Kidney epithelial cell (primary cell): ENCODE measurements around the gene ZNF362. TPM values are rescaled to one million over a fixed set of nuclear protein-coding genes. Genes with fewer than 3 reads are reported as not detected.

Experiments used
- DNase-seq: peaks from one replicate; pipeline ENCODE4 v3.0.0-alpha.2; 2010; ENCODE audit warnings: low read depth
- H3K27me3 ChIP-seq: 2 replicates; pipeline ENCODE4 v1.6.0; 2011; ENCODE audit warnings: low read length; ENCODE audit not compliant: control insufficient read depth, insufficient read depth
- H3K36me3 ChIP-seq: 2 replicates; pipeline ENCODE4 v1.5.1; 2011; ENCODE audit warnings: low read length; ENCODE audit not compliant: control insufficient read depth, insufficient read depth
- H3K4me3 ChIP-seq: 2 replicates; pipeline ENCODE4 v1.5.1; 2011; ENCODE audit warnings: low read depth, mild to moderate bottlenecking, control low read depth, low read length
- CTCF ChIP-seq: IDR thresholded peaks from 2 replicates; pipeline ENCODE4 v1.5.1; 2011; ENCODE audit warnings: mild to moderate bottlenecking, moderate library complexity, low read length, control low read depth, inconsistent platforms; ENCODE audit not compliant: insufficient read depth, poor library complexity, severe bottlenecking
- total RNA-seq: library from RNA; depleted of rRNA; stranded (reverse); fragments of >200 nt; gene quantifications from 2 replicates; pipeline ENCODE4 v1.2.3, GENCODE V29; 2015

The ZNF362 gene
- total RNA-seq, 1 donor from 2014 or later: 26.0 TPM

- H3K27me3 ChIP-seq: no peaks in the 10 kb centered on the region
- no peak for DNase-seq
- H3K36me3 ChIP-seq: peaks cover 3% of the 10 kb centered on the region
- no peak for TF ChIP-seq CTCF
- H3K4me3 ChIP-seq: no peak overlapping the region
Observed at GRCh38 chr1:33297911-33298622, 41.8 kb downstream of the ZNF362 start.

DNA sequence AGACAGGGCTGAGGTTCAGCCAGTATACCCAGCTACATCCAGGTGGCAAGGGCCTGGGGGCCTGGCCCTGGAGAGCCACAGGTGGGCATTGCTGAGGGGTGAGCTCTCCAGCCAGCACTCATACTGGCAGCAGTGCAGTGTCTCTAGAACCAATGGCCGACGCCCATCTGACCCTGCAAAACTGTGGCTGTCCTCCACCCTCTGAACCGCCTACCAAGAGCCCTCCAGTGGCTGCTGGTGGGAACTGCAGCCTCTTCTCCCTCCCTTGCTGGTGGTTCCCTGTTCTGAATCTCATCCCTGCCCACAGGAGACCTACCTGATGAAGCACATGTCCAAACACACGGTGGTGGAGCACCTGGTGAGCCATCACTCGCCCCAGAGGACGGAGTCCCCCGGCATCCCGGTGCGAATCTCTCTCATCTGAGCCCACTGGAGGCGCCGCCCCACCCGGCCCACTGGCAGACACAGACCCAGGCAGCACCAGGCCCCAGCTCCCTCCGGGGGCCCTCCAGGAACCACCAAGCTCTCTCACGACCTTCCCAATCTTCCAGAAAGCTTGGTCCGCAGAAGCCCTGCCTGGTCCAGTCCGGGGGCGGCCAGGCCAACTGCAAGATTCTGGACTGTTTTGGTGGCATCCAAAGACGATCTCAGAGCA, 42.5 kb downstream of the ZNF362 start:
- DNase-seq: no peak
- H3K27me3 ChIP-seq: no peaks in the 10 kb centered on the region
- peaks cover 3% of the 10 kb centered on the region for H3K36me3 ChIP-seq
- H3K4me3 ChIP-seq: no peak overlapping the region
- peak; percentile 82 for TF ChIP-seq CTCF

DNA sequence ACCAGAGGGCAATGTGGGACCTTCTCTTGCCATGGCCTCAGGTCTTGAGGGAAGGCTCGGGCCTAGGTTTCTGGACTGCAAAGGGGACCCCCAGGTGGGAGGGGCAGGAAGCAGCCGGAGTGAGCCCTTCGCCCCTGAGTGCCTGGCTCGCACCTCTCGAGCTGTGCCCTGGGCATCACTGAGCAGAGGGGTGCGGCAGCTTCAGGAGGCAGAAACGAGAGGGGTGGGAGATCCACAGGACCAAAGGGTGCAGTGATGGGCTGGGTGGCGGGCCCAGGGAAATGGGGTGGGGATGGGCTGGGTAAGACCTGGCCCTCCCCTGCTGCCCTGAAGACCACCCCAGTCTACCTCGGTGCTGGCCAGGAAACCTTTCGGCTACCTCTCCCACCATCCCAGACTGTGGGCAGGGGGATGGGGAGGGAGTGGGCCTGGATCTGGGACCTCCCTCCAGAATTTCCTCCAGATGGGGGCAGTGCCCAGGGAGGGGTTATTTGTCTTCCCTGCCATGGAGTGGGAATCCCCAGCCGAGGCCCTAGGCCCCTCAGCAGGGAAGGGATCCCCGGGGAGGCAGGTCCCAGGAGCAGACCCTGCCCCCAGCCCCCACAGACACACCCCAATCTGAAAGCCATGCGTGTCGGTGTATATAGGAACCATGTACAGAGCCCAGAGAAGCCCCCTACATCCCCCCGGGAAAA, 43.3 kb downstream of the ZNF362 start:
- Histone ChIP-seq H3K4me3 (no peak overlapping the region), H3K27me3 (no peaks in the 10 kb centered on the region), H3K36me3 (peaks cover 3% of the 10 kb centered on the region)
- no peak for DNase-seq
- TF ChIP-seq CTCF: no peak

DNA sequence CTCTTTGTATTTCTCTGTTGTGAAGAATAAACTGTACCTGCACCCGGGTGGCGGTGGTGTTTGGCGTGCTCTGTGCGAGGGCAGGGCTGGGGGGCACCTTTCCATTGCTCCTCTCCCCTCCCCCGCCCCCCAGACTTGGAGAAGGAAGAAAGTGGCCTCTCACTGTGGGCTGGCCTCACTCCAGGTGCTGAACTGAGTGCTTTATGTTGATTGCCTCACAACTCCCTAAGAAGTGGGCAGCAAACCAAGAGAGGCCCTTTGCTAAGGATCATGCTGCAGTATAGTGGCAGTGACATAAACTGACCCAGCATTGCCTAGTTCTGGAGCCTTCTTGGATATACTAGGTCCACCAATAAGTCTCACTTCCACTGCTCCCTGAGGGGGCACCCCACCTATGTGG, 44.4 kb downstream of the ZNF362 start:
- H3K36me3 ChIP-seq: no peaks in the 10 kb centered on the region
- TF ChIP-seq CTCF: no peak
- no peak overlapping the region for H3K4me3 ChIP-seq
- no peaks in the 10 kb centered on the region for H3K27me3 ChIP-seq
- DNase-seq: no peak

DNA sequence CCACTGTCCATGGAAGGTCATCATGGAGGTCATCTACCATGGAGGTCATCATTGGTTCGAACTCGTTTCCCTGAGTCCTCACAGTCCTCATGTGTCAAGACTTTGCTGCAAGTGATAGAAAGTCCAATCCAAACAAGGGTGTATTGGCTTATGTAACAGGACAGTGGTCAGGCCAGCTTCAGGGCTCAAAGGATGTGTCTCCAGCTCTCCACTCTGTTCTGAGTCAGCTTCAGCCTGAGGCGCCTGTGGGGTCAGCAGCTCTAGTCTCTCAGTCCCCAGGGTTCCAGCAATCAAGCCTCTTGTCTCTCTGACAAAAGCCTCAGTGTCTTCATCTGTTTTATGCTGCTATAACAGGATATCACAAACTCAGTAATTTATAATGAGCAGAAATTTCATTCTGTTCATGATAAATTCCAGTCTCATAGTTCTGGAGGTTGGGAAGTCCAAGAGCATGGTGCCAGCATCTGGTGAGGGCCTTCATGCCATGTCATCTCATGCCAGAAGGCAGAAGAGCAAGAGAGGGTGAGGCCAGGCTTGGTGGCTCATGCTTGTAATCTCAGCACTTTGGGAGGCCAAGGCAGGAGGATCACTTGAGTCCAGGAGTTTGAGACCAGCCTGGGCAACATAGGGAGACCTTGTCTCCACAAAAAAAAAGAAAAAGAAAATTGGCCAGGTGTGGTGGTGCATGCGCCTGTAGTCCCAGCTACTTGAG, 45.1 kb downstream of the ZNF362 start:
- no peaks in the 10 kb centered on the region for H3K27me3 ChIP-seq
- no peak for DNase-seq
- no peaks in the 10 kb centered on the region for H3K36me3 ChIP-seq
- H3K4me3 ChIP-seq: no peak overlapping the region
- no peak for TF ChIP-seq CTCF
